T follicular helper cell (primary cell): ENCODE measurements around the gene MED28.

Experiments
- DNase-seq: peaks from one replicate; pipeline ENCODE4 v3.0.0-alpha.2; 2020; ENCODE audit warnings: low read depth

MED28 gene

GRCh38 chr4:17667253-17667652 is 52.8 kb downstream of the MED28 start:
- no peak for DNase-seq

- DNase-seq, result no peak
These were observed 53.3 kb downstream of the MED28 start for GRCh38 chr4:17667653-17668201.

- DNase-seq, result no peak
These were observed 56.0 kb downstream of the MED28 start for GRCh38 chr4:17670423-17670822.

- DNase-seq, result no peak
These were observed 66.3 kb downstream of the MED28 start for GRCh38 chr4:17680559-17681280.

GRCh38 chr4:17681281-17682221 is 67.1 kb downstream of the MED28 start:
- DNase-seq, result no peak

GRCh38 chr4:17682222-17682566 is 67.8 kb downstream of the MED28 start:
- no peak for DNase-seq
